A204.1 (cell line): ENCODE results near the gene SLCO3A1.

ENCODE experiments used
- FAIRE-seq: peaks from 2 replicates; lab custom pipeline; 2012; peaks lifted over from hg19 to GRCh38; lab: Jason Lieb, UNC

Gene SLCO3A1

GRCh38 chr15:92102395-92102755, 248.9 kb downstream of the SLCO3A1 start:
- FAIRE-seq: no peak

GRCh38 chr15:92104072-92104471, 250.6 kb downstream of the SLCO3A1 start:
- FAIRE-seq: no peak

GRCh38 chr15:92105611-92106010, 252.1 kb downstream of the SLCO3A1 start:
- FAIRE-seq: no peak

GRCh38 chr15:92107510-92107909, 254.0 kb downstream of the SLCO3A1 start:
- no peak for FAIRE-seq

- no peak for FAIRE-seq
Measured at GRCh38 chr15:92109191-92109873, 255.8 kb downstream of the SLCO3A1 start.

GRCh38 chr15:92111291-92111690, 257.8 kb downstream of the SLCO3A1 start:
- no peak for FAIRE-seq

- no peak for FAIRE-seq
Measured at GRCh38 chr15:92111751-92112150, 258.2 kb downstream of the SLCO3A1 start.

GRCh38 chr15:92112180-92112579, 258.7 kb downstream of the SLCO3A1 start:
- no peak for FAIRE-seq

- FAIRE-seq: no peak
Measured at GRCh38 chr15:92112711-92113110, 259.2 kb downstream of the SLCO3A1 start.

- no peak for FAIRE-seq
Measured at GRCh38 chr15:92113832-92114231, 260.3 kb downstream of the SLCO3A1 start.

- no peak for FAIRE-seq
Measured at GRCh38 chr15:92115834-92116233, 262.3 kb downstream of the SLCO3A1 start.

GRCh38 chr15:92116330-92116729, 262.8 kb downstream of the SLCO3A1 start:
- FAIRE-seq: no peak

GRCh38 chr15:92117261-92117731, 263.8 kb downstream of the SLCO3A1 start:
- no peak for FAIRE-seq

GRCh38 chr15:92118162-92118935, 264.8 kb downstream of the SLCO3A1 start:
- FAIRE-seq: no peak

- no peak for FAIRE-seq
Measured at GRCh38 chr15:92118936-92119325, 265.4 kb downstream of the SLCO3A1 start.

GRCh38 chr15:92120094-92120795, 266.7 kb downstream of the SLCO3A1 start:
- FAIRE-seq: no peak

- no peak for FAIRE-seq
Measured at GRCh38 chr15:92121047-92121446, 267.5 kb downstream of the SLCO3A1 start.

- FAIRE-seq: no peak
Measured at GRCh38 chr15:92122259-92122658, 268.8 kb downstream of the SLCO3A1 start.

GRCh38 chr15:92123962-92124656, 270.6 kb downstream of the SLCO3A1 start:
- FAIRE-seq: no peak

- FAIRE-seq: no peak
Measured at GRCh38 chr15:92124657-92125010, 271.1 kb downstream of the SLCO3A1 start.

- no peak for FAIRE-seq
Measured at GRCh38 chr15:92128788-92129187, 275.3 kb downstream of the SLCO3A1 start.

- FAIRE-seq: no peak
Measured at GRCh38 chr15:92130244-92130643, 276.7 kb downstream of the SLCO3A1 start.

GRCh38 chr15:92130906-92131305, 277.4 kb downstream of the SLCO3A1 start:
- no peak for FAIRE-seq
